ENCODE results near the gene APOA4. TPM values are rescaled to one million over a fixed set of nuclear protein-coding genes. Genes with fewer than 3 reads are reported as not detected.

APOA4 gene
- total RNA-seq, 6 experiments from 2014 or later = not detected

DNA sequence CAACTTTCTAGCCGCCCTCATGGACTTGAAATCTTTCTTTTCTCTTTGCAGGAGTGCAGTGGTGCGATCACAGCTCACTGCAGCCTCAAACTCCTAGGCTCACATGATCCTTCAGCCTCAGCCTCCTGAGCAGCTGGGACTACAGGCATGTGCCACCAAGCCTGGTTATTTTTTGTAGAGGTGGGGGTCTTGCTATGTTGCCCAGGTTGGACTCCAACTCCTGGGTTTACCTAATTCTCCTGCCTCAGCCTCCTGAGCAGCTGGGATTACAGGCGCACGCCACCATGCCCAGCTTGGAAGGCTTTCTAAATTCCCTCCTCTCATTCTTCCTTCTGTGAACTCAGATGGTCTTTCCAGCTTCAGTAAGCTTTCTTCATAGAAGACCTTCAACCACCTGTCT, 19.0 kb upstream of the APOA4 start:
- H3K9me3 Mint-ChIP-seq = no peaks in the 10 kb centered on the region
- TF ChIP-seq, protein P1, sequence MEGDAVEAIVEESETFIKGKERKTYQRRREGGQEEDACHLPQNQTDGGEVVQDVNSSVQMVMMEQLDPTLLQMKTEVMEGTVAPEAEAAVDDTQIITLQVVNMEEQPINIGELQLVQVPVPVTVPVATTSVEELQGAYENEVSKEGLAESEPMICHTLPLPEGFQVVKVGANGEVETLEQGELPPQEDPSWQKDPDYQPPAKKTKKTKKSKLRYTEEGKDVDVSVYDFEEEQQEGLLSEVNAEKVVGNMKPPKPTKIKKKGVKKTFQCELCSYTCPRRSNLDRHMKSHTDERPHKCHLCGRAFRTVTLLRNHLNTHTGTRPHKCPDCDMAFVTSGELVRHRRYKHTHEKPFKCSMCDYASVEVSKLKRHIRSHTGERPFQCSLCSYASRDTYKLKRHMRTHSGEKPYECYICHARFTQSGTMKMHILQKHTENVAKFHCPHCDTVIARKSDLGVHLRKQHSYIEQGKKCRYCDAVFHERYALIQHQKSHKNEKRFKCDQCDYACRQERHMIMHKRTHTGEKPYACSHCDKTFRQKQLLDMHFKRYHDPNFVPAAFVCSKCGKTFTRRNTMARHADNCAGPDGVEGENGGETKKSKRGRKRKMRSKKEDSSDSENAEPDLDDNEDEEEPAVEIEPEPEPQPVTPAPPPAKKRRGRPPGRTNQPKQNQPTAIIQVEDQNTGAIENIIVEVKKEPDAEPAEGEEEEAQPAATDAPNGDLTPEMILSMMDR (IDR thresholded peaks at IDR 0.05) = no peak
- no peak for DNase-seq
- no peak overlapping the region for H3K4me3 Mint-ChIP-seq
- no peak overlapping the region for H3K27ac Mint-ChIP-seq
- H3K4me1 Mint-ChIP-seq (ENCODE audit: low read depth) = no peaks in the 10 kb centered on the region
- peaks cover 4% of the 10 kb centered on the region for H3K27me3 Mint-ChIP-seq (ENCODE audit: insufficient read depth)
- H3K36me3 Mint-ChIP-seq (ENCODE audit: low read depth) = peaks cover 14% of the 10 kb centered on the region

DNA sequence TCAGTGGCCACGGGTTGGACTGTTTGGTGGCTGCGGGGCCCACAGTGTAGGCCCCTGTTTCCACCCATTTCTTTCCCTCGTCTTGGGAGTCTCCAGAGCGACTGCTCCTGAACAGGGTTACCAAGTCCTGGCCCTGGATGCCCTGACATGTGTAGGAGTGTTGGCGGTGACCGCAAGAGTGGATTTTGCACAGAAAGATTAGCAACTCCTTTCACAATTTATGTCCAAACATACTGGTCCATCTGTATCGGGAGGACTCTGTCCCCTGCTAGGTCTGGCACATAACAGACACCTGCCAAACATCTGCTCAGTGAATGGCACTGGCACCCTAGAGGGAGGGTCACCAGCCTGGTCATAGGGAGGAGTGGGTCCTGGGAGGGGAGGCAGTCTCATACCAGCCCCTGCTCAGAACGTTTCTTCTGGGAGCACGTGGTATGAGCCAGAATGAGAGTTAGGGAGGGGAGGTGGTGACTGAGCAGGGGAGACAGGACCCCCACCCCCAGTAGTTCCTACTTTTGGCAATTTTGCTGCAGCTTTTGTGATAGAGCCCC, 17.7 kb upstream of the APOA4 start:
- Mint-ChIP-seq H3K9me3 (no peaks in the 10 kb centered on the region), H3K27ac (no peak overlapping the region), H3K4me3 (no peak overlapping the region), H3K36me3 (ENCODE audit: low read depth) (peaks cover 1% of the 10 kb centered on the region), H3K4me1 (ENCODE audit: low read depth) (peaks cover 6% of the 10 kb centered on the region), H3K27me3 (ENCODE audit: insufficient read depth) (peaks cover 2% of the 10 kb centered on the region)
- TF ChIP-seq, protein P1 (IDR thresholded peaks at IDR 0.05) = no peak
- DNase-seq = no peak

DNA sequence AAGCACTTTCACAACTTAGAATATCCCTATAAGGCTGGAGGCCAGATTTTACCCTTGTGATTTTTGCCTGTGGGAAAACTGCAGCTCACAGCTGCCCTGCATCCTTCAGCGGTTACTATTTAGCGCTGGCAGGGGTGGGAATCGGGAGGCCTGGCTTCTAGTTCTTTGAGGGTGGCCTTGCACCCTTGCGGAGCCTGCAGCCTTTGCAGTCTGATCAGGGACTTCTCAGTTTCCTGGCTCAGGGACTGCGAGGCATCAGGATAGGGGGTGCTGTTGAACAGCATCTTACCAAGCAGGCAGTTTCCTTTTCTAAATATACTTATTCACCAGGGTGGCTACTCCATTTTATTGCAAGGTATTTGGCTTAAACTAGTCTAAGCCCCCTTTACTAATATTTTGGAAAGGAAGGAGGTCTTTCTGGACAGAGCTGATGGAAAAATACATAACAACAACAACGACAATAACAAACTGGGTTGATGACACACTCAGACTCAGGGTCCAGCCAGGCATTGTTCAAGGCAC, 17.2 kb upstream of the APOA4 start:
- Mint-ChIP-seq H3K9me3 (no peaks in the 10 kb centered on the region), H3K27ac (no peak overlapping the region), H3K4me3 (no peak overlapping the region), H3K4me1 (ENCODE audit: low read depth) (peaks cover 10% of the 10 kb centered on the region), H3K27me3 (ENCODE audit: insufficient read depth) (peaks cover 4% of the 10 kb centered on the region; the same call in 1 of the 2 replicates), H3K36me3 (ENCODE audit: low read depth) (no peaks in the 10 kb centered on the region; the same call in 1 of the 2 replicates)
- no peak for DNase-seq
- TF ChIP-seq, protein P1 (IDR thresholded peaks at IDR 0.05) = peak; percentile 59

DNA sequence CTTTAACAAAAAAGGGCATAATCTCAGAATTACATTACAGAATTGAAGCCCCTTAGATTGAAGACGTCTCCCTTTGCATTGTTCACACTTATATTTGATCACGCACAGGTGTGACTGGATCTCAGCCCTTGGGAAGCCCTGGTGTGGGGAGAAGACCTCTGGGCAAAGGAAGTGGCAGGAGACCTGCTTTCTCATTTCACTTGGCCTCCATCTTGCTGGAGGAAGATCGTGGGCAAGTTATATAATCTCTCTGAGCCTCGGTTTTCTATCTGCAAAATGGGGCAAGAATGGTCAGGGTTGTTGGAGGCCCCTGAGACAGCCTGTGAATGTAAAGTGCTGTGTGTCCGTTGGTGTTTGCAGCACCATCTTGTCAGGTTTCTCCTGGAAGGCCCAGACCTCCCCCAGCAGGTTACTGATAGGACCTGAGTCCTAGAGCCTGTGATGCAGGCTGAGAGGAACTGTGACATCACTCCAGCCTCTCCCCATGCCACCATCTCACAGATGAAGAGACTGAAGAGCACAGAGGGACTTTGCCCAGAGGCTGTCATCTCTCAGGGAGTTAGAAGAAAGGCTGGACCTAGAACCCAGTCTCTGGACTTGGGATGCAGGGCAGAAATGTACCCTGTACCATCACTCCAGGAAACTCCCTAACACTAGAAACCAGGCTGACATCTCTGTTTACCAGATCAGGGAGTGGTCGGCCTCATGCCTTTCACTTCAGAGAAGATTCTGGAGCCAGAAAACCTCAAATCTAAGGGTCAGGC, 15.4 kb upstream of the APOA4 start:
- Mint-ChIP-seq H3K9me3 (no peaks in the 10 kb centered on the region), H3K27me3 (ENCODE audit: insufficient read depth) (peaks cover 4% of the 10 kb centered on the region; the same call in 1 of the 2 replicates), H3K36me3 (ENCODE audit: low read depth) (no peaks in the 10 kb centered on the region), H3K27ac (no peak overlapping the region), H3K4me1 (ENCODE audit: low read depth) (peaks cover 10% of the 10 kb centered on the region), H3K4me3 (no peak overlapping the region)
- DNase-seq = no peak
- TF ChIP-seq, protein P1 (IDR thresholded peaks at IDR 0.05) = no peak

DNA sequence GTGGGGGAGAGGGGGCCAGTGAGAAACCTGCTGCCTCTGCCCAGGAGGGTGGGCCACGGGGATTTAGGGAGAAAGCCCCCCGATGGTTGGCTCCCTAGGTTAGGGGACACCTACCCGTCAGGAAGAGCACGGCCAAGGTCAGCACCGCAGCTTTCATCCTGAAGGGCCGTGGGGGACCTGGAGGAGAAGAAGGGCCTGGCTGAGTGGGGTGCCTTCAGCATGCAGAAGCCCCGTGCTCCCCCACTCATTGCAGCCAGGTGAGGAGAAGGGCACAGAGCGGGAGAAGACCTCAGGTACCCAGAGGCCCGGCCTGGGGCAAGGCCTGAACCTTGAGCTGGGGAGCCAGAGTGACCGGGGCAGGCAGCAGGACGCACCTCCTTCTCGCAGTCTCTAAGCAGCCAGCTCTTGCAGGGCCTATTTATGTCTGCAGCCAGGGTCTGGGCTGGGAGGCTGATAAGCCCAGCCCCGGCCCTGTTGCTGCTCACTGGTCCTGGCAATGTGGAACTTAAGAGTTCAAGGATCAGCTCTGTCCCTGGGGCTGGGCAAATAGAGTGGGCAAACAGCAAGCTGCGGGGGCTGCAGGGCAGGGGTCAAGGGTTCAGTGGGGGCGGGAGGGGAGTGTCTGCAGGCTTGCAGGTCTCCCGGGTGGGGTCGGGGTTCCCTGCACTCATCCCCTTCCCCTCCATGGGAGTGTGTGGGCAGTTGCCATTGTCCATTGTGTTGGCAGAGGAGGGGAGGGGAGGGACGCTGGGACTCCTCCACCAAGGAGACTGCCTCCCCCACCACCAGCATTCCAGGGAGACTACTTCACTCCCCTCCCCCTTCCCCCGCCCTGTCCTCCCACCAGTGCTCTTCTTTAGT, 14.4 kb upstream of the APOA4 start, which contains the start of gene APOA1:
TSS of gene APOA1 (minus strand) at position 392 of the 861 bp plus-strand sequence. CDS start at position 157, 235 bp downstream.
- no peak for DNase-seq
- no peak within 1 kb of the TSS for H3K27ac Mint-ChIP-seq
- TF ChIP-seq, protein P1 (IDR thresholded peaks at IDR 0.05) = no peak
- H3K36me3 Mint-ChIP-seq (ENCODE audit: low read depth) = no peaks in the 10 kb centered on the region
- H3K9me3 Mint-ChIP-seq = no peaks in the 10 kb centered on the region
- H3K27me3 Mint-ChIP-seq (ENCODE audit: insufficient read depth) = peaks cover 4% of the 10 kb centered on the region; the same call in 1 of the 2 replicates
- H3K4me1 Mint-ChIP-seq (ENCODE audit: low read depth) = peaks cover 10% of the 10 kb centered on the region
- H3K4me3 Mint-ChIP-seq = no peak within 1 kb of the TSS
